ENCODE data around the gene RPAP3. TPM values are rescaled to one million over a fixed set of nuclear protein-coding genes. Genes with fewer than 3 reads are reported as not detected.

RPAP3 gene
- polyA plus RNA-seq (ENCODE audit: insufficient read length in 10 of 10): 10 to 100 TPM; 21.0 to 32.9 (median 28.2) TPM
- long read RNA-seq, donor 1, full-length matches to known transcripts: 3 of 3 reads
- long read RNA-seq, donor 1, partial matches to known transcripts: 0 of 3 reads
- long read RNA-seq, donor 1, other reads (novel, unspliced or antisense): 0 of 3 reads
- long read RNA-seq, donor 2, full-length matches to known transcripts: 13 of 13 reads
- long read RNA-seq, donor 2, partial matches to known transcripts: 0 of 13 reads
- long read RNA-seq, donor 2, other reads (novel, unspliced or antisense): 0 of 13 reads
- long read RNA-seq, donor 3: 0 reads
- long read RNA-seq, donor 4, full-length matches to known transcripts: 2 of 2 reads
- long read RNA-seq, donor 4, partial matches to known transcripts: 0 of 2 reads
- long read RNA-seq, donor 4, other reads (novel, unspliced or antisense): 0 of 2 reads
- long read RNA-seq, donor 5, full-length matches to known transcripts: 6 of 6 reads
- long read RNA-seq, donor 5, partial matches to known transcripts: 0 of 6 reads
- long read RNA-seq, donor 5, other reads (novel, unspliced or antisense): 0 of 6 reads
- long read RNA-seq, donor 6, full-length matches to known transcripts: 4 of 4 reads
- long read RNA-seq, donor 6, partial matches to known transcripts: 0 of 4 reads
- long read RNA-seq, donor 6, other reads (novel, unspliced or antisense): 0 of 4 reads
- long read RNA-seq, donor 7, full-length matches to known transcripts: 2 of 2 reads
- long read RNA-seq, donor 7, partial matches to known transcripts: 0 of 2 reads
- long read RNA-seq, donor 7, other reads (novel, unspliced or antisense): 0 of 2 reads
- long read RNA-seq, donor 8, full-length matches to known transcripts: 6 of 6 reads
- long read RNA-seq, donor 8, partial matches to known transcripts: 0 of 6 reads
- long read RNA-seq, donor 8, other reads (novel, unspliced or antisense): 0 of 6 reads
- long read RNA-seq, donor 9, partial matches to known transcripts: 0 of 1 reads
- long read RNA-seq, donor 9, other reads (novel, unspliced or antisense): 0 of 1 reads

GRCh38 chr12:47705566-47706425 is at the start of gene RPAP3:
RPAP3 (minus strand) TSS chr12:47706030; CDS start chr12:47702840, 3,190 bp downstream.
- DNase-seq: peak; percentile 93 to 98 (median 95)

- DNase-seq: no peak
Observed at GRCh38 chr12:47754881-47755280, 49.1 kb upstream of the RPAP3 start.

- no peak for DNase-seq
Observed at GRCh38 chr12:47754126-47754525, 48.3 kb upstream of the RPAP3 start.

- DNase-seq: peak in 1 of 3 donors; percentile 43
Observed at GRCh38 chr12:47753021-47754001, 47.5 kb upstream of the RPAP3 start.

GRCh38 chr12:47752552-47752951 is 46.7 kb upstream of the RPAP3 start:
- DNase-seq: no peak

GRCh38 chr12:47752121-47752520 is 46.3 kb upstream of the RPAP3 start:
- DNase-seq: no peak

- no peak for DNase-seq
Observed at GRCh38 chr12:47751561-47751960, 45.7 kb upstream of the RPAP3 start.

- no peak for DNase-seq
Observed at GRCh38 chr12:47750916-47751470, 45.2 kb upstream of the RPAP3 start.

GRCh38 chr12:47750229-47750798 is 44.5 kb upstream of the RPAP3 start:
- no peak for DNase-seq

- no peak for DNase-seq
Observed at GRCh38 chr12:47748899-47749298, 43.1 kb upstream of the RPAP3 start.

- DNase-seq: no peak
Observed at GRCh38 chr12:47748507-47748828, 42.6 kb upstream of the RPAP3 start.

- DNase-seq: no peak
Observed at GRCh38 chr12:47747596-47748506, 42.0 kb upstream of the RPAP3 start.

GRCh38 chr12:47747126-47747525 is 41.3 kb upstream of the RPAP3 start:
- DNase-seq: no peak

GRCh38 chr12:47746523-47746922 is 40.7 kb upstream of the RPAP3 start:
- DNase-seq: no peak

- no peak for DNase-seq
Observed at GRCh38 chr12:47746073-47746472, 40.2 kb upstream of the RPAP3 start.

GRCh38 chr12:47745485-47746041 is 39.7 kb upstream of the RPAP3 start:
- no peak for DNase-seq

- DNase-seq: no peak
Observed at GRCh38 chr12:47744778-47745436, 39.1 kb upstream of the RPAP3 start.

All from muscle of back (tissue), 13 donors.